Activated CD4-positive, alpha-beta T cell treated with anti-CD3 and anti-CD28 coated beads, Interleukin-2, Interleukin-4, amounts not matched to agents 100 ng/mL and 50 ng/mL, durations not matched to agents 16 hours and 8 hours (primary cell): Measurements from ENCODE around the gene IGSF10.
"Not testable (repeated sequence)": the region's sequence is repeated elsewhere in the genome, so short reads cannot be mapped to it uniquely, and the experiment has no call there.

Experiments used
- DNase-seq: peaks from one replicate; pipeline ENCODE4 v3.0.0-alpha.2; 2020; ENCODE audit warnings: low spot score

The IGSF10 gene

DNA sequence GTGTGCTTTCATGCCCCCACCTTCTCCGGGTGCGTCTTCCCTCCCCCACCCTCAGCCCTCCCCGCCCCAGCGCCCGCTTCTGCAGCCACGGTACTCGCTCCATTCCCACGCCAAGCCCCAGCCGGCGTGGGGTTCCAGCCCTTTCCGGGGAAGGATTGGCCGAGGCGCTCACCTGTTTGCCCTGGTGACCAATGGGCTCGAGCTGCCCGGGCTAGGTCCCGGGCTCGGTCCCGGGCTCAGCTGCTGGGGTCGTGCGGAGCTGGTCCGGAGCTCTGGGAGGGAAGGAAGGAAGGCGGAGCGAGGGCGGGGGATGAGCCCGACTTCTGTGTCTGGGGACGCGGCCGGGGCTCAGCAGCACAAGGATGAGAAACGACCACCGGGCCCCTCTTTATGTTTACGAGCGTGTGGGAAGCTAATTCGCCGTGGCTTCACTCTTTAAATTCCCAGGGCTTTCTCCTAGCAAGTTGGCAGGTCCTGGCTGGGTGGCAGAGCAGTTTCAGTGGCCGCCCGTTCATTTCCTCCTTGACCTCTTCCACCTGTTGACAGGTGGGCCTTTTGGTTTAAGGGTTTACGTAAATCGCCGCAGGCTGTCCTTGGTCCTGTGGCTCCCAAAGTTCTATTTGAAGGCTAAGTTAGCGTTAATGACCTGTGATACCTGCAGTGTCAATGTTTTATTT is at the start of gene IGSF10:
IGSF10 (minus strand) TSS at position 288 of the 677 bp plus-strand sequence. CDS start 2,352 bp downstream, outside the sequence.
- DNase-seq, result no peak

- not testable (repeated sequence) for DNase-seq
Observed at GRCh38 chr3:151509468-151510135, 48.7 kb upstream of the IGSF10 start.

DNA sequence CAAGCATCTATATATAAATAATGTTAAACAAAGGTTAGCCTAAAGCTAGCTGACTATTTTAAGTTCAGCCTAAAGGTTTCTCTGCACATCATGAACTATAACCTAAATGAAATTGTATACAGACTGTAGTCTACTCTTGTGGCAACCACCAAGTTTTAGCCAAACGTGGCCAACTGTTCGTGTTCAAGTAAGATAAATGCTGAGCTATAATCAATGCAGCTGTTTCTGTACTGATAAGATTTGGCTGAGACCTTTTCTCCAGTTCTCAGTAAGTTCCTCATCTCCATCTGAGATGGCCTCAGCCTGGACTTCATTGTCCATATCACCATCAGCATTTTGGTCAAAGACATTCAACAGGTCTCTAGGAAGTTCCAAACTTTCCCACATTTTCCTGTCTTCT is 43.7 kb upstream of the IGSF10 start:
- no peak for DNase-seq

- DNase-seq, result no peak
Observed at GRCh38 chr3:151503074-151503473, 42.2 kb upstream of the IGSF10 start.

- DNase-seq, result no peak
Observed at GRCh38 chr3:151501923-151502632, 41.2 kb upstream of the IGSF10 start.

- no peak for DNase-seq
Observed at GRCh38 chr3:151501171-151501922, 40.5 kb upstream of the IGSF10 start.

DNA sequence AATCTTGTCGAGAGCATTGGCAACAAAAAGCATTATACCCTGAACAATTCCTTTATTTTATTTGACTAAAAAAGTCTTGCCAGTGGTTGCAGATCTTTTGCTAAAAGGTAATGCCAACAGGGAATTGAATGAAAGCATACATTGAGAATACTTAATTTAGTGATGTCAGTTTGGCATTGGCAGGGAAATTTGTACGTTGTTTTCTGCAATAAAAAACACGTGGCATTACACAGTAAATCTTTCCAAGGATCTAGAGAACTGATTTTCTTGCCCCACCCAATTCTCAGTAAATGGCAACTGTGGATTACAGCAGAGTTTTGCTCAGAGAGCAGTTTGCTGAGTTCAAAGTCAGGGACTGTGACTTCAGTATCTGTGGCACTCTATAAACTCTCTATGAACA is 38.3 kb upstream of the IGSF10 start:
- no peak for DNase-seq

GRCh38 chr3:151491525-151491924 is 30.7 kb upstream of the IGSF10 start:
- DNase-seq, result no peak

GRCh38 chr3:151487833-151488232 is 27.0 kb upstream of the IGSF10 start:
- not testable (repeated sequence) for DNase-seq

- no peak for DNase-seq
Observed at GRCh38 chr3:151483961-151484520, 23.2 kb upstream of the IGSF10 start.

GRCh38 chr3:151483488-151483887 is 22.6 kb upstream of the IGSF10 start:
- DNase-seq, result no peak

DNA sequence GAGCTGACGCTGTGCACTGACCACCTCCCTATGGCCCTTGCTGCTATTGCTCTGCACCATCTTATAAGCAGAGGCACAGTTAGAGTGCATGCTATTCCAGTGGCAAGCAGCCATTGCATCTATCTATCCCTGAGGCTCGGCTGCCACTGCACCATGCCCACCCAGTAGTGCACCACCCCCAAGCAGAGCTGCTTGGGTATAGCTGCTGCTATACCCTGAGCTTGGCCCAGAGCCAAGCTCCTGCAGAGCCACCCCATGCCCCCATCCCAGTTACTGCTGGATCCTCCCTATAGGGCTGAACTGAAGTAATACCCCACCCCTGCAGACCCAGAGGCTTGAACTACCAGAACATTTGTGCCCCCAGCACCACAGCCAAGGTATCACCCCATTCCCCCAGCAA is 19.6 kb upstream of the IGSF10 start:
- no peak for DNase-seq

DNA sequence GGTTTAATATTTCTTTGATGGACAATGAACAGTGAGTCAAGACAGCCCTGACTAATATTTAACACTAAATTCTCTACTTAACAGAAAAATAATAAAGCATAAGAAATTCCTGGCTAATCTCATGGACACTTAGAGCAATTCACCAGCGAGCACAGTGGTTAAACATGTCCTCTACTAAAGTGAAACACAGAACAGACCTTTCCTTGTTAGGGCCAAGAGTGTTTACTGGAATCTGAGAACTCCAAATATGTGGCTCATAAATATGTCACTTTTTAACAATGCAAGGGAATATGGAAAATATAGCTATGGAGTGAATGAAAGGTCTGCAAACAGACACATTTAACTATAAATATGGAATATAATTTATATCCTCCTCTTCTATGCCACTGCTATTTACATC is 18.6 kb upstream of the IGSF10 start:
- DNase-seq, result no peak

DNA sequence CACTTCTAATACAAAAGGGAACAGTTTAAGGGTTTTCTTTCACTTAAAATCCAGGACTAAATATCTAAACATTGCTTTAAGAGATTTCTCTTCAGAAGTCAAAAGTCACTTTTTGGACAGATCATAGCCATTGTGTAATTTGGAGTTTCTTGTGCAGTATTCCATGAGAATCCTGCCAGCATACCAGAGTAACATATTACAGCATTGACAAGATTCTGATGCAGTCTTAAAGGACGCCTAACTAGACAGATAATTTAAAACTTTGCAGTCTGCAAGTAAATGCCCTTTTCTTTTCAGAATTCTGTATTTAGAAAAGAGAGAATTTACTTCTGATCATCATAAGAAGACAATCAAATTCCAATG is 17.5 kb upstream of the IGSF10 start:
- DNase-seq, result no peak

- DNase-seq, result no peak
Observed at GRCh38 chr3:151477591-151478334, 16.9 kb upstream of the IGSF10 start.

- DNase-seq, result no peak
Observed at GRCh38 chr3:151476344-151477018, 15.6 kb upstream of the IGSF10 start.

GRCh38 chr3:151468284-151468917 is 7.5 kb upstream of the IGSF10 start:
- peak; percentile 62 for DNase-seq

DNA sequence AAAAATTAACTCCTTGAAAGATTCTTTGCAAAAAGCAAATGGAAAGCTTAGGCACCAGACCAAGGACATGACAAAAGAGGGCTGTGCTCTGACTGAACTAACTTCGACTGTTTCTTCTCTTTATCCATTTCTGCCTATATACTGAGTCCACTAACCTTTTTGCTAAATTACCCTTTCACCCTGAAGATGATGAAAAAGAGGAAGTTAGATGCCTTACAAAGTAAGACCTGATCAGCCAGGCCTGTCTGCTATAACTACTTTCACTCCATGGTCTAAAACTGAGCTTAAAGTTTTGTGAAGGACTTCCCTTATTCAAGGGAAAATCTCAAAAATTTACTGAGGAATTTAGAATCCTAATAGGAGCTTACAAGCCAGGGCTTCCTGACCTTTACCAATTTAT is 6.2 kb upstream of the IGSF10 start:
- no peak for DNase-seq

- no peak for DNase-seq
Observed at GRCh38 chr3:151462991-151463390, 2.1 kb upstream of the IGSF10 start.

- DNase-seq, result no peak
Observed at GRCh38 chr3:151462278-151462780, 1.5 kb upstream of the IGSF10 start.
